Nucleus accumbens (tissue), 56 donors: Measurements from ENCODE around the gene RSRC1.
"Not testable (repeated sequence)": the region's sequence is repeated elsewhere in the genome, so short reads cannot be mapped to it uniquely, and the experiment has no call there.

Experiments
- DNase-seq, 56 donors: peaks; one replicate each; lab custom pipeline; 2025; lab: John Stamatoyannopoulos, UW

Gene RSRC1

GRCh38 chr3:158495398-158495902 is 385.6 kb downstream of the RSRC1 start:
- DNase-seq = not testable (repeated sequence)

- DNase-seq = no peak
Measured at GRCh38 chr3:158505117-158505516, 395.2 kb downstream of the RSRC1 start.

- no peak for DNase-seq
Measured at GRCh38 chr3:158506456-158506855, 396.6 kb downstream of the RSRC1 start.

DNA sequence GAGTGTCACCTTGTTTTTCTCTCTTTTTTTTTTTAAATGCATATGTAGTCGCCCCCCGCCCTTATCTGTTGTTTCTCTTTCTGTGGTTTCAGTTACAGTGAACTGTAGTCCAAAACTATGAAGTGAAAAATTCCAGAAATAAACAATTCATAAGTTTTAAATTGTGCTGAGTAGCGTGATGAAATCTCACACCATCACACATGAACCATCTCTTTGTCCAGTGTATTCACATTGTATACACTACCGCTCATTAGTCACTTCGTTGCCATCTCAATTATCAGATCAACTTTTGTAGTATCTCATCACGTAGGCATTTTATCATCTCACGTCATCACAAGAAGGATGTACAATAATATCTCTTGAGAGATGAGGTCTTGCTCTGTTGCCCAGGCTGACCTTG is 398.6 kb downstream of the RSRC1 start:
- DNase-seq = no peak

GRCh38 chr3:158509891-158510290 is 400.0 kb downstream of the RSRC1 start:
- DNase-seq = no peak

GRCh38 chr3:158516729-158517128 is 406.8 kb downstream of the RSRC1 start:
- DNase-seq = not testable (repeated sequence)

GRCh38 chr3:158519776-158520175 is 409.9 kb downstream of the RSRC1 start:
- no peak for DNase-seq

DNA sequence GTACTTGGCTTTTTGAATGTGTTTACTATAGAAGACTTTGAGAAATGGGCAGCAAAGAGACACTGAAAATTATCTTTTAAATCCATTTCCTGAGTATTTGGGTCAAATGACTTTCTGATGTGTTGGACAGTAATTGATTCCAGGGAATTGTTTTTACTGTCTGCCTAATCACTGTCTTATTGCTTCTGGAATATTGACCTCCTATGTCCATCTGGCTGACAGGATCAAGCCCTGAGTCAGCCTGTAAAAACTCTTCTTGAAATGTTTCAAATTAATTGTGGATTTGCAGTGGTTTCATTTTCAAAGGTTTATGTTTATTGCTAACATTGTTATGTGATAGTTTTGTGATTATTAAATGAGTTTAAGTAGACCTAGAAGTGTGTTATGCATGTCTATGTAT is 410.5 kb downstream of the RSRC1 start:
- no peak for DNase-seq

DNA sequence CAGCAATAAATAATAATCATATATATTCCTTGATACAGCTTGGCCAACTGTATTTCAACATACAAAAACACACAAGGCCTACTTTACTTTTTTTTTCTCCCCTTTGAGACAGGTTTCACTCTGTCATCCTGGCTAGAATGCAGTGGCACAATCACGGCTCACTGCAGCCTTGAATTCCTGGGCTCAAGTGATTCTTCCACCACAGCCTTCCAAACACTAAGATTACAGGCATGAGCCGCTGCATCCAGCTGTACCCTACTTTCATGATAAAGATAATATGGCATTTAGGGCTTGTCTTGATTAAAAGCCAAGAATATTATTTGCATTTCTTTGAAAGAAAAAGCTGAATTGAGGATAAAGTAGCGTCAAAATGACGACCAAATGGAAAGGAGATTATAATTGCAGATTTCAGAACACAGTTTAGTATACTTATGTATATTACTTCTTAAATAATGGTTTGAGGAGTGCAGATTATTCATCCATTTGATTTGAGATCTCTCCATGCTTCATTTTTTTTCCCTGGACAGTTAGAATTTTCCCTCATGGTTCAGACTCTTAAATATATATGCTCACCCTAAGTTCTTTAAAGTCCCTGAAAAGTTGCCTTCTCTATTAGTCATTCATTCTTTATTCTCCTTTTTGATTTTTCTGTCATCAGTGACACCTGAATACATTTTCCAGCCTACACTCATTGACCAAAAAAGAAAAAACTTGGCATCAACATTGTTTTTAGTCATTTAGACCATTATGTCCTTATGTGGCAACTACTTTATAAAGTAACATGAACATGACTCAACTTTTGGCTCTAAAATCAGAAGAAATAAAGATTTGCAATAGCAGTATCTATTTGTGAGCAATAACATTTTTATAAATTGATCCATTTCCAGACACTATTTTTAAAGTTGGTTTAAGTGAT is 412.6 kb downstream of the RSRC1 start:
- DNase-seq = no peak

GRCh38 chr3:158528076-158528674 is 418.3 kb downstream of the RSRC1 start:
- DNase-seq = no peak

GRCh38 chr3:158531334-158531733 is 421.4 kb downstream of the RSRC1 start:
- no peak for DNase-seq

GRCh38 chr3:158532099-158532734 is 422.3 kb downstream of the RSRC1 start:
- peak in 3 of 56 donors; percentile 12 to 19 (median 15) for DNase-seq

GRCh38 chr3:158535918-158536317 is 426.0 kb downstream of the RSRC1 start:
- DNase-seq = no peak

- peak in 2 of 56 donors; percentile 20 for DNase-seq
Measured at GRCh38 chr3:158539414-158540014, 429.6 kb downstream of the RSRC1 start.

DNA sequence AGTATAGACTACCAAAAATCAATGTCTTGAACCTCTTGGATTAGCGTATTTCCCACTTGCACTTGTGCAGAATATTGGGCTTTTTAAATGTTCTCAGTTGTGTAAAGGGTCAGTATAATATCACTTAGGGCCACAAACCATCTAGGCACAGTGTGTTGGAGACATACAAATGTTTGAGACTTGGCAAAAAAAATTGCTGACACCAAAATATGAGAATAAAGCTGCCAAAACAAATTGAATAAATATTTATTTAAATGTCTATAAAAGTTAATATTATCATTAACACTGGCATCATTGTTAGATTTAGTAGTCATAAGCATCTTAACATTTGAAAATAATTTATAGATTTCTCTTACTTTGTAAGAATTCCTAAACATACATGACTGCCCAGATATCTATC is 430.2 kb downstream of the RSRC1 start:
- no peak for DNase-seq

- DNase-seq = no peak
Measured at GRCh38 chr3:158548691-158549090, 438.8 kb downstream of the RSRC1 start.

- not testable (repeated sequence) for DNase-seq
Measured at GRCh38 chr3:158549938-158550337, 440.0 kb downstream of the RSRC1 start.

- DNase-seq = no peak
Measured at GRCh38 chr3:158552124-158552523, 442.2 kb downstream of the RSRC1 start.

- no peak for DNase-seq
Measured at GRCh38 chr3:158559504-158559903, 449.6 kb downstream of the RSRC1 start.

GRCh38 chr3:158560979-158561378 is 451.1 kb downstream of the RSRC1 start:
- DNase-seq = no peak

GRCh38 chr3:158562674-158563073 is 452.8 kb downstream of the RSRC1 start:
- no peak for DNase-seq
